ENCODE measurements around the gene WDR70.
"Not testable (repeated sequence)": the region's sequence is repeated elsewhere in the genome, so short reads cannot be mapped to it uniquely, and the experiment has no call there.

WDR70 gene

DNA sequence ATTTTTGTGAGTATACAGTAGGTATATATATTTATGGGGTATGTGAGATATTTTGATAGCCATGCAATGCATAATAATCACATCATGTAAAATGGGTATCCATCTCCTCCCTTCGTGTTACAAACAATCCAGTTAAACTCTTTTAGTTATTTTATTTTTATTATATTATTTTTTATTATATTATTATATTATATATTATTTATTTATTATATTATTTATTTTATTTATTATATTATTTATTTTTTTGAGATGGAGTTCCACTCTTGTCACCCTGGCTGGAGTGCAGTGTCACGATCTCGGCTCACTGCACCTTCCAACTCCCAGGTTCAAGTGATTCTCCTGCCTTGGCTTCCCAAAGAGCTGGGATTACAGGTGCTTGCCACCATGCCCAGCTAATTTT is 138.6 kb downstream of the WDR70 start:
- DNase-seq (ENCODE audit: low read depth in 2 of 2) = no peak

DNA sequence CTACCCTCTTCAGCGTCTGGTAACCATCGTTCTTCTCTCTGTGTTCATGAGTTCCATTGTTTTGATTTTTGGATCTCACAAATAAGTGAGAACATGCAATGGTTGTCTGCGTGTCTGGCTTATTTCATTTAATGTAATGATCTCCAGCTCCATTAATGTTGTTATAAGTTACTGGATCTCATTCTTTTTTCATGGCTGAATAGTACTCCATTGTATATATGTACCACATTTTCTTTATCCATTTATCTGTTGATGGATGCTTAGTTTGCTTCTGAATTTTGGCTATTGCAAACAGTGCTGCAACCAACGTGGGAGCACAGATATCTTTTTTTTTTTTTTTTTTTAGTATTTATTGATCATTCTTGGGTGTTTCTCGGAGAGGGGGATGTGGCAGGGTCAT is 139.2 kb downstream of the WDR70 start:
- not testable (repeated sequence) for DNase-seq (ENCODE audit: low read depth in 2 of 2)

DNA sequence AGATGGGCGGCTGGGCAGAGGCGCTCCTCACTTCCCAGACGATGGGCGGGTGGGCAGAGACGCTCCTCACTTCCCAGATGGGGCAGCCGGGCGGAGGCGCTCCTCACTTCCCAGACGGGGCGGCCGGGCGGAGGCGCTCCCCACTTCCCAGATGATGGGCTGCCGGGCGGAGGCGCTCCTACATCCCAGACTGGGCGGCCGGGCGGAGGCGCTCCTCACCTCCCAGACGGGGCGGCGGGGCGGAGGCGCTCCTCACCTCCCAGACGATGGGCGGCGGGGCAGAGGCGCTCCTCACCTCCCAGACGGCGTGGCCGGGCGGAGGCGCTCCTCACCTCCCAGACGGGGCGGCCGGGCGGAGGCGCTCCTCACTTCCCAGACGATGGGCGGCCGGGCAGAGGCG is 140.2 kb downstream of the WDR70 start:
- no peak for DNase-seq (ENCODE audit: low read depth in 2 of 2)

DNA sequence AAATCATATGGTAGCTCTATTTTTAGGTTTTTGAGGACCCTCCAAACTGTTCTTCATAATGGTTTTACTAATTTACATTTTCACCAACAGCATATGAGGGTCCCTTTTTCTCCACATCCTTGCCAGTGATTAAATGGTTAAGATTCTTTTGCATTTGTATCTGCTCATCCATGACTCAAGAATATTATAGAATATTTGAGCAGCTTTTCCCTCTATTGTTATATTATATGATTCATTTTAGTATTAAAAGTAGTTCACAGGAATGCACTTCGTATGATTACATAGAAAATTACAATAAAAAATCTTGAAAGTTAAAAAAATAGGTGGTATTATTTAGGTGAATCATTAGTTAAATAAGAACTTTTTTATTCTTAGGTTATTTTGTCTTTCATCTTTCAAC is 140.7 kb downstream of the WDR70 start:
- DNase-seq (ENCODE audit: low read depth in 2 of 2) = no peak

DNA sequence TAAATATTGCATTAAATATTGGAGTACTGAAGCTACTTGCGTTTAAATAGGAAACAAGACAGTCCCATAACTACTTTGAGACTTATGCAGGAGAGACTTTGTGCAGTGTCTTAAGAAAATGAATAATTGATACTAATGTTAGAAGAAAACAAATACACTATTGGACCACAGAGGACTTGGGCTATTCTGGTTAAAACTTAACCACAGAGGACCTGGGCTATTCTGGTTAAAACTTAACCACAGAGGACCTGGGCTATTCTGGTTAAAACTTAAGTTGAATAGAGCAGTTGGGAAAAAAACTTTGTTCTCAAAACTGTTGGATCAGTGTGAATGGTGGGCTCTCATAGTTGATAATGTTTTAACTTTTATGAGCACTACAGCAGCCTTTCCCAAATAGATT is 141.7 kb downstream of the WDR70 start:
- DNase-seq (ENCODE audit: low read depth in 2 of 2) = no peak

DNA sequence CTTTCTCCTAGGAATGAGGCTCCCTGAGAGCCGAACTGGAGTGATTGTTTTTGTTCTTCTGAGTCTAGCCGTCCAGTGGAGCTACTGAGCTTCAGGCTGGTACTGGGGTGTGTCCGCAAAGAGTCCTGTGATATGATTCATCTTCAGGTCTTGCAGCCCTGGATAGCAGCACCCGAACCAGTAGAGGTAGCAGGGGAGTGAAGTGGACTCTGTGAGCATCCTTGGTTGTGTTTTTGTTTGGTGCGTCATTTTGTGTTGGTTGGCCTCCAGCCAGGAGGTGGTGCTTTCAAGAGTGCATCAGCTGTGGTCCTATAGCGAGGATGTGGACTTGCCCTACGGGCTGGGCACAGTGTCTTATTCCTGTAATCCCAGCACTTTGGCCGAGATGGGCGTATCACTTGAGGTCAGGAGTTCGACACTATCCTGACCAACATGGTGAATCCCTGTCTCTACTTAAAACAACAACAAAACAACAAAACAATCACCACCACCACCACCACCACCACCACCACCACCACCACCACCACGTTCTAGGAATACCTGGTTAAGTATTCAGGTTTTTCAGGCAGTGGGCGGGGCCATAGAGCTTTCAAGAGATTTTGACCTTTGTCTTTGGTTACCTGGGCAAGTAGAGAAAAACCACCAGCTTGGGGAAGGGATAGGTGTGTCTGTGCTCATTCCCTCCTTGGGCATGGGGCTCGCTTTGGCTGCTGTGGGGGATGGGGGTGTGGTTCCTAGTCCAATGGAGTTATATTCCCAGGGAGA is 154.0 kb downstream of the WDR70 start:
- no peak for DNase-seq (ENCODE audit: low read depth in 2 of 2)

DNA sequence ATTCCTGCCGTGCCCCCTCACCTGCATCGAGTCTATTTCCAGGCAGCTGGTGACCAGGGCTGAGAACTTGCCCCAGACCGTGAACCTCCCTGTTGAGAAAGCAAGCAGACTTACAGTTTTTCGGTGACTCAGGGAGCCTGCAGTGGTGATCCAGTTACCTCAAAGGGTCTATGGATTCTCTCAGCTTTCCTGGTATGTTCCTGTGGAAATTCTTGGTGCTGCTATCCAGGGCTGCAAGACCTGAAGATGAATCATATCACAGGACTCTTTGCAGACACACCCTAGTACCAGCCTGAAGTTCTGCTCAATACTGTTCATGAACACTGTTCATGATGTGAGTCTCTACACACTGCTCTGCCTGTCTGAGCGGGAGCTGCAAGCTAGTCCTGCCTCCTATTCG is 154.7 kb downstream of the WDR70 start:
- DNase-seq (ENCODE audit: low read depth in 2 of 2) = no peak

DNA sequence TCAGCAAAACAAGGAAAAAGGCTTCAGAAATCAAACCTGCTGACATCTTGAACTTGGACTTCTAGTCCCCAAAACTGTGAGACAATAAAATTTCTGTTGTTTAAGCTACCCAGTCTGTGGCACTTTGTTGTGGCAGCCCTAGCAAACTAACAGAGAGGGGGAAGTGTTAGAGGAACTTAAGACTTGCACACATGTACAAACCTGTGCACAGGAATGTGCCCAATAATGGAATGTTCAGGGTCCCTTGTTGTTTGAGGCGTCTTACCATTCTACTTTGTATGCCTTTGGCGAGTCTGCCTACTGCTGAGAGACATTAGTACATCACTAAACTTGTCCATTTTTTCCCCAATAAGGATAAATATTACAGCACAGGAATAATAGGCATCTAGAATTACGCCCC is 160.3 kb downstream of the WDR70 start:
- no peak for DNase-seq (ENCODE audit: low read depth in 2 of 2)

DNA sequence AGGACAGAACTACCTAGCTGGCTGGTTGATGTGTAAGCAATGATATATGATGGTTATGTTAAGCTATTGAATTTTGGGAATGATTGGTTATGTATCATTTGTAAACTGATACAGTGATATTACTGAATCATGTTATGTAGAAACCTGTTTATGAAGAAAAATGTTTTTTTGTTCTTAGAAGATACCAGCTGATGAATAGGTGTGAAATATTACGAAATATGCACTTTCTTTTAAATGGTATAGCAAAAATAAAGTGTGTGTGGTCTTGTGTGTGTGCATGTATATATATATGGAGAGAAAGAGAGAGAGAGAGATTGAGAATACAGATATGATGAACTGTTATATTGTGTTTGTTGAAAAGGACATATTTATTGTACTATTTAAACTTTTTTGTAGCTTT is 164.1 kb downstream of the WDR70 start:
- no peak for DNase-seq (ENCODE audit: low read depth in 2 of 2)

DNA sequence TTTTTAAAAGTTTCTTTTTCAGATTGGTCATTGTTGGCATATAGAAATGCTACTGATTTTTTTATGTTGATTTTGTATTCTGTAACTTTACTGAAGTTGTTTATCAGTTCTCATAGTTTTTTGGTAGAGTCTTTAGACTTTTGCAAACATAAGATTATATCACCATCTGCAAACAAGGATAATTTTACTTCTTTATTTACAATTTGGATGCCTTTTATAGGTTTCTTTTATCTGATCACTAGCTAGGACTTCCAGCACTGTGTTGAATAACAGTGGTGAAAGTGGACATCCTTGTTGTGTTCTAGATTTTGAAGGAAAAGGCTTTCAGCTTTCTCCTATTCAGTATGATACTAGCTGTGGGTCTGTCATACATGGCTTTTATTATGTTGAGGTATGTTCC is 170.3 kb downstream of the WDR70 start:
- DNase-seq (ENCODE audit: low read depth in 2 of 2) = no peak

DNA sequence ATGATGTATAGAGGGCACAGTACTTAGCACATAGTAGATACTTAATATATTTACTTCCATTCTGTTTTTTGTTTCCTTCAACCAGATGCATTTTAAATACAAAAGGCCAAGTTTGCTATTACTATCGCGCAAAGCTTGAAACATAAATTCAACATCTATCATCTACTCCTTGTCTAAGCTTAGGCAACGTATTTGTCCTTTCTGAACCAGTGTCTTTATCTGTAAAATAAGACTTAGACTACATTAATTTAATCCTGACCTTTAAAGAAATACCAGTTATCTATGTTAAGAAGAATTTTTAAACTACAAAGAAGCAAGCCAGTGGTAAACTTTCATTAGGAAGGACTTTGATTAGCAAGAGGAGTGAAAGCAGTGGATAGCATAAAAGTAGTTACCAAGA is 173.0 kb downstream of the WDR70 start:
- DNase-seq (ENCODE audit: low read depth in 2 of 2) = no peak

DNA sequence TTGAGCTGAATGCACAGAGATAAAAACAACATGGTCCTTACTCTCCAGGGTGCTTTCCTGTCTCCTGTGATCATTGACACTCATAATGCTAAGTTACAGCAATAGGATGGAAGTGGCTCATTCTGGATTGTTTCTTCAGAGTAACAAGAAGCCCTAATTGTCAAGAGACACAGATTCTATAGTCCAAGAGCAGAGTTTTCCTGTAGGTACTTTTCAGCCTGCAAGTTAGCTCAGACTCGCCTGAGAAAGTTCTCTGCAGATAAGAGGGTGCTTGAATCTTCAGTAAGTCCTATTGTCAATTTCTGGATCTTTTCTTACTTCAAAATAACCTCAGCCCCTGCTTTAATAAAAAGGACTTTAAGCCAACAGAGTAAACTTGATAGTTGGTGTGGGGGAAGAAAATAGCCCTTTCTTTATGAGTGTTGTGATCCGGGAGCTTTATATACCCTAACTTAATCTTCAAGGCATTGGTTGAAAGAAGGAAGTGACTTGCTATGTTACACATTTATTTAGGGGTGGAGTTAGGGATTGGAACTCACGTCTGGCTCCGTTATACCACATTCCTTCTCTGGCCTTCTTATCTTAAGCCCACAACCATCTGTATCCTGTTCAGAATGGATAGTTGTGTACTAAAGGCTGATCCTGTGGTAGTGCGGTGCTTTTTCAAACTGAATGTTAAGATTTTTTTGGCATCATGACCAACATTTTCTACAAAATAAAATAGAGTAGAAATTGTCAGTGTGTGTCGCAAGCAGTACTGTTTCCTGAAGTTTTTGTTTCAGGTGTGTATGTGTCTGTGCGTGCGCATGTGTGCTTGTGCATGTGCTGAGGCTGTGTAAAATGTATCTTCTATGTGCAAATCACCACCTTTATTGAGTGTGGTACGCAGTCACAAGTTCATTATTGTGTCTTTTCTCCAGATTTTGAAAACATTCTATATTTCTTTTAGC is 173.9 kb downstream of the WDR70 start:
- DNase-seq (ENCODE audit: low read depth in 2 of 2) = no peak

DNA sequence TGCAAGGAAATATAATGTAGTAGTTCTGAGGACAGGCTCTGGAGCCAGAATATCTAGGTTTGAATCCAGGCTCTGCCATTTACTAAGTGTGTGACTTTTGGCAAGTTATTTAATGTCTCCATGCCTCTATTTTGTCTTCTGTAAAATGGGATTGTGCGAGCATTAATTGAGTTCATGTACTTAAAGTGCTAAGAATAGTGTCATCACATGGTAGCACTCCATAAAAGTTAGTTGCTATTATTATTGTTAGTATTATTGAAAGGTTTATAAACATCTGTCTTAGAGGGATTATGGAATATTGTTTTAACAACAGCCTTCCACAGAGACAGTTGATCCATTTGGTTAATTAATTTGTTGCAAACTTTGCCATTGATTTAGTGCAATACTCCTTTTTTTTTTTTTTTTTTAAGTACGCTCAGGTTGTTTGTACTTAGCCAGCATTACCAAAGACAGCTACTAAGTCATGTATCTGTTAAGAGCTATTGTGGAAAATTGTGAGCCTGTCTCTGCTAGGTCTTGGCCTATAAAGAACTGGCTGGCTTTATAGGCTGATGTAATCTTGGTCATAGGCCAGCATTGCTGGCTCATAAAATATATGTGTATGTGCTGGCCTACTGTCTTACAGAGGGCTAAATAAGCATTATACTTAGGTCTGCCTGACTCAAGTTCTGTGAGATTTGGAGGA is 174.7 kb downstream of the WDR70 start:
- DNase-seq (ENCODE audit: low read depth in 2 of 2) = no peak

DNA sequence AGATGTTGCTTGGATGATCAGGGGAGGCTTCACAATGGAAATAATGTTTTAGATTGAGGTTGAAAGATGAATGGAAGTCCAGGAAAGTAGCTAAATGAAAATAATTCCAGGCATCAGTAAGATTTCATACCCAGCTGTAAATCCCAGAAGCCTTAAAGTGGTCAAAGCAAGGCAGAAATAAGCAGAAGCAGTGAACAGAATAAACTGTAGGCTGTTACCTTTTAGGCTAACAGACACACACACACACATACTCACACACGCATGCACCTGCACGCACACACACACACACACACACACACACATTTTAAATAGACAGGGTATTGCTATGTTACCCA is 175.3 kb downstream of the WDR70 start:
- no peak for DNase-seq (ENCODE audit: low read depth in 2 of 2)

DNA sequence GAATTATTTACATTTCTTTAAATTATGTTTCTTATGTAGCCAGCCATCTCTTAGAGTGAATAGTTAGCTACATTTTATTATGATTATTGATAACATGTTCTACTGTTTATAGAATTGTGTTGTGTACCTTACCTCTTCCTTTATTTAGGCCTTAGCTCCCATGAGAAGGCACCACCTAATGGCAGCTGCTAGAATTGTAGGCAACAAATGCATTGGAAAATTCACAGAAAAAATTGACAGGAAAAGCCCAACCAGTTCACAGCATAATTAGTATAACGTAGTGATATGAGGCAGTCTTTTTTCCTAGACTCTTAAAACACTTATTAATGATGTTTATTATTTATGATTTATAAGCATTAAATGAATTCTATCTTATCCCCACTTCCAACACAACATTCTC is 175.8 kb downstream of the WDR70 start:
- no peak for DNase-seq (ENCODE audit: low read depth in 2 of 2)

DNA sequence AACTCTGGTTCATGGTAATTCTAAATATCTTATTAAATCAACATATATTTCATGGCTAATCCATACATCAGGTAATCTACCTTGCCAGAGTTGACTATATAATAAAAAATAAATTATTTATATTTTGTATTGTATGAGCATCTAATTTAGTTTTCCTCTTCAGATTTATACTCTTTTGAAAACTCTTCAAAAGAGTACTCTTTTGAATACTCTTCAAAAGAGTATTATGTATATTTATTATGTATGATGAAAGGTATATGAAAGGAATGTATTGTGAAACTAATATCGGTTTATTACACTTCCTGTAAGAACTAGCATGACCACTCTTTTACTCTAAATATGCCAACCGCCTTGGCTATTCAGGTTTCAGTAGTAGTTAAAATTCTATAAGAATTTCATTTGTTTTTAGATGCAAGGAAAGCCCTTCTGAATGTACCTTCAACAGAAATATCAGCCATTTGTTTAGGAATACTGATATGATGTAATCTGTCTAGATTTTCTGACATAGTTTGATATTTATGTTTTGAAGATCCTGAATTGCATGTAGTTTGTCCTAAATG is 178.7 kb downstream of the WDR70 start:
- DNase-seq (ENCODE audit: low read depth in 2 of 2) = no peak

DNA sequence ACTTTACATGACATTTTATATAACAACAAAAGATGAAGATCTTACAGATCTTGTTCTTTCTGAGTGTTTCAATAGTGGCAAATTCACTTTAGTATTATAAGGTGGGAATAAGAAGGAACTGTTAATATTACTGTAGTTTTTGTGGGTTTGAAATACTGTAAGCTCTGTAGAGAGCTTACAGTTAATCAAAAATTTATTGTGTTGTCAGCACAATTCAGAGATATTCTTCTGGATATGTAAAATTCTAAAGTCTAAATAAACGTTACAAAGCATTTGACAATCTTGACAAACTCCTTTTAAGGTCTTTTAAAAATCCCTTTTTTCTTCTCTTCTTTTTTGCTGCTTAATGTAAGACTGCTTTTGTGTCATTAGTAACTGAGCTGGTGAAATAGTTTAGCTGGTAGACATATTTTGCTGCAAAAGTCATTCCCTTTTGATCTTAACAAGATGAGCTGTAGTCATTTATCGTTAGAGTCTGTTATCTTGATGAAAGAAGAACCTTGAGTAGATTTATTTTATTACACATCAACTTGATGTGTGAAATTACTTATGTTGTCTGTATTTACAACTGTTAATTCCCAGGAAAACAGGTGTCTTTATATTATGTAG is 186.0 kb downstream of the WDR70 start:
- no peak for DNase-seq (ENCODE audit: low read depth in 2 of 2)

DNA sequence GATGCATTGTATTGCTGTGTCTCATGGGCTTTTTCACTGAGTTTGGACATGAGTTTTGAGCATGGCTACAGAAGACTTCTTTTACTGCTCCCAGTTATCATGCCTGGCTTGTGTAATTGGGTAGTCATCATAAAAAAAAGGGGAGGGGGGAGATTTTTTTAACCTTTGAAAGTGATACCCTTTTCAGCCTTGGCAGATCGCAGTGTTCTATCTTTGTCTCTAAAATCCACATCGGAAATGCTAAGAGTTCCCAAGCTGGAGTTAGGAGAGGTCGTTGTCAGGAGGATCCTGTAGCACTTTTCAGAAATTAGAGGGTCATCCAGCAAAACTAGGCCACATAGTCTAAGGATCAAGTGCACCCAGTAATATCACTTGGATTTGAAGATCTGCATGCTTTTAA is 188.4 kb downstream of the WDR70 start:
- DNase-seq (ENCODE audit: low read depth in 2 of 2) = no peak

DNA sequence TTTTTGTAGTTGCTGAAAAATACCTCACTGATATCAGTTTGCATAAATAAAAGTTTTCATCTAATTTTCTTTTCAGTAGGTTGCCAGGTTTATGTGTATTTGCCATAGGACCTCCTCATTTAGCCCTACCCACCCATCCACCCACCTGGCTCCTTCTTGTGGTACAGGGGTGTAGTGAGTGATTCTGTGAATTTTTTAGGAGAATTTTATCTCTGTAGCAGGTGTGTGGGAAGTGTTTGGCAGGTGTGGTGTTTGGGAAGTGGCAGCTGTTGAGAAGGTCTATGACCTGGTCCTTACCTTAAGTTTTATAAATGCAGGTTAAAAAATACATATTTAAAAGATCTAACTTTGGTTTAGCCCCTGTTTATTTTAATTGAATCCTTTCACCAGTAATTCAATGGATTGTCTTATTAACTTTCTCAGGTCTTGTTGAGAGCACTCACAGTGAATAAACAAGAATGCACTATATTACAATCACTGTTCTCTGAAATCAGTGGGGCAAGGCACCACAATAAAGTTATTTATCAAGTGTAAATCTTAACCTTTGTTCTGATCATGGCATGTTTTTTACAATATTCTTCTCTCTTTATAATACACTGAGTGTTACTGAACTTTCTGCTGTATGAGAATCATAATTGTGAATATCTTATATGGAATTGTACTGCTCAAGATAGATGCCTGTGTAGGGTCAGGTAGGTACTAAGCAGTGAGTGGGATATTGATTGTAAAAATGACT is 189.1 kb downstream of the WDR70 start:
- no peak for DNase-seq (ENCODE audit: low read depth in 2 of 2)

DNA sequence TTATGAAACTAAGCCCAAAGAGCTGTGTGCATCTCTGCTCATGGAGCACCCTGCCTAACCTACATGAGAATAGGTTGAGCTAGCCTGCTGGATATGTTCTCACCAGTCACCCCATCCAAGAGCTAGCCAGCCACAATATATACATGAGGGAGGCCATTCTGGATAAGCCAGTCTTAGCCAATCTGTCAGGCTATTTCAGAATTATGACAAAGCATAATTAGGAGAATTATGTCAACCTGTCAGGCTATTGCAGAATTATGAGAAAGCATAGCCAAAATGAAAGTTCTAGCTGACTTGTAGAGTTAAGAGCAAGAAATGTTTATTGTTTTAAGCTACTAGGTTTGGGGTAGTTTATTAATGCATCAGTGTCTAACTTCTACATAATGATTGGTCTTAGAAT is 189.8 kb downstream of the WDR70 start:
- no peak for DNase-seq (ENCODE audit: low read depth in 2 of 2)

DNA sequence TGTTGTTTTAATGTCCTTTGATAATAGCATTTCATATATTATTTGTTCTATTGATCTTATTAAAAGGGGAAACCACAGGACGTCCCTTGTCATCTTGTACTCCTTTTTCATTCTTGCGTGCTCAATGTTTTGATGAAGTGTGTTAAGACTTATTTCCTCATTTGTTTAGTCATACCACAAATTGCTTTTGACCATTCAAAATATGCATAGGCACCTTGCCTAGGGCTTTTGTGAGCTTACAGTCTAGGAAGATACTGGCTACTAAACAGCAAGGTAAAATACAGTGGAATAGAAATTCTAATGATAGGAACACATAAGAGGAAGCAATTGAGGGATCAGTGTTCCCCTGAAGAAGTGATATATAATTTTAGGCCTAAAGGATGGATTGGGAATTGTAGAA is 190.3 kb downstream of the WDR70 start:
- no peak for DNase-seq (ENCODE audit: low read depth in 2 of 2)

All from activated CD4-positive, alpha-beta T cell treated with anti-CD3 and anti-CD28 coated beads for 24 hours (primary cell).